GM19193 (cell line): ENCODE measurements around the gene HDAC5.
A peak's percentile ranks its signal among the peaks of the same experiment; 100 is the strongest.

Experiments used
- POLR2A ChIP-seq: IDR thresholded peaks from 4 replicates; pipeline ENCODE4 v1.6.1; 2011; ENCODE audit not compliant: insufficient read depth, insufficient read length; ENCODE audit errors: extremely low read depth

Gene HDAC5

DNA sequence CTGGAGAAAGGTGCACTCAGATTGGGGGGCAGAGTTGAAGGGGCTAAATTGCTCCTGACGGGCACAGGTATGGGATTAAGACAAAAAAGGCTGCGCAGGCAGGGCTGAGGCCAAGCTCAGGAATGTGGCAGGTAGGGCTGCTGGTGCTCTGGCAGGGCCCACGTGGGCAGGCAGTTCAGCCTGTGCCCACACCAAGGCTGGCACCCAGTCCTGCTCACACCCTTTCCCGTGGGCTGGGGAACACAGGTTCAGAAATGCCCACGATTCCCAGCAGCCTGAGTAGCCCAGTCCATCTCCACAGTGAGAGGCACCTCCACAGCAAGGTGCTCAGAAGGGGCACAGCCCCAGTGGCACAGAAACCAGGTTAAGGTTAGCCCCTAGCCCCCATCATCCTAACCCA is 4.4 kb downstream of the HDAC5 start:
- no peak for TF ChIP-seq POLR2A

DNA sequence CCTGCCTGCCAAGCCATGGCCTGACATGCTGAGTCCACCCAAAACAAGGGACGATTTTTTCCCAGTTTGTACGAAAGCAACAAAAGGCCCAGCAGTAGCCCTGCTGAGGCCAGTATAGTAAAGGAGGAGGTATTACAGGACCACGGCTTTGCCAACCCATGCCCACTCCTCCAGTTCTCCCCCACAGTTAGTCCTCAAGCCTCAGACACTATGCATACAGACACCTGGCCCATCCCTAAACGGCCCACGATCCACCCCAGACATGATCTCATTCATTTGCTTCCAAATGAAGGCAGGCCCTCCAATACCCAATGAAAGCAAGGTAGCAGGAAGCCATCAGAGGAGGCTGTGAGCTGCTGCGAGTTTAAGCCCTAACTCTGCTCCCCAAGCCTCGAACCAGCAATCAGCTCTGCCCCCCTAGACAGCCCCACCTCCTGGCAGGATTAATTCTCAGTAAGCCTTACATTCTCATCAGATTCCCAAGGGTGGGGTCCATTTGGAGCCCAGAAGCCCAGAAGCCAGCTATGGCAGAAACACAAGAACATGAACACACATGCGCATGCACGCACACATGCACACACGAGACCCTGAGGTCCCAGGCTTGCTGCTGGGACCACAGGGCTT is 4.9 kb downstream of the HDAC5 start:
- no peak for TF ChIP-seq POLR2A

DNA sequence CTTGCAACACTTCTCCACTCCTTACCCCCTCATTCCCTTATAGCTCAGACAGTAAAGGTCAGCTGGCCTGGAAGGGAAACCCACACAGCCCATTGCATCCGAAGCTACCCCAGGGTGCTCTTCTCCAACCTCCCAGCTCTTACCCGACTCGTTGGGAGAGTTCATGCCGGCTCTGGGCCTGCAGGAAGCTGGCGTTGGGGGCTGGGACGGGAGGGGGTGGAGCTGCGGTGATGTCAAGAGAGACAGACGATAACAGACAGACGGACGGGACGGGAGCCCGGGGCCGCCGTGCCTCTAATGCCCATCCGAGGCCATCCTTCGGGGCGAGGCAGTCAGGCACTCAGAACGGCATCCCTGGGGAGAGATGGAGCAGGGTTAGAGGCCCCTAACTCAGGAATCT is 6.1 kb downstream of the HDAC5 start:
- TF ChIP-seq POLR2A = no peak

DNA sequence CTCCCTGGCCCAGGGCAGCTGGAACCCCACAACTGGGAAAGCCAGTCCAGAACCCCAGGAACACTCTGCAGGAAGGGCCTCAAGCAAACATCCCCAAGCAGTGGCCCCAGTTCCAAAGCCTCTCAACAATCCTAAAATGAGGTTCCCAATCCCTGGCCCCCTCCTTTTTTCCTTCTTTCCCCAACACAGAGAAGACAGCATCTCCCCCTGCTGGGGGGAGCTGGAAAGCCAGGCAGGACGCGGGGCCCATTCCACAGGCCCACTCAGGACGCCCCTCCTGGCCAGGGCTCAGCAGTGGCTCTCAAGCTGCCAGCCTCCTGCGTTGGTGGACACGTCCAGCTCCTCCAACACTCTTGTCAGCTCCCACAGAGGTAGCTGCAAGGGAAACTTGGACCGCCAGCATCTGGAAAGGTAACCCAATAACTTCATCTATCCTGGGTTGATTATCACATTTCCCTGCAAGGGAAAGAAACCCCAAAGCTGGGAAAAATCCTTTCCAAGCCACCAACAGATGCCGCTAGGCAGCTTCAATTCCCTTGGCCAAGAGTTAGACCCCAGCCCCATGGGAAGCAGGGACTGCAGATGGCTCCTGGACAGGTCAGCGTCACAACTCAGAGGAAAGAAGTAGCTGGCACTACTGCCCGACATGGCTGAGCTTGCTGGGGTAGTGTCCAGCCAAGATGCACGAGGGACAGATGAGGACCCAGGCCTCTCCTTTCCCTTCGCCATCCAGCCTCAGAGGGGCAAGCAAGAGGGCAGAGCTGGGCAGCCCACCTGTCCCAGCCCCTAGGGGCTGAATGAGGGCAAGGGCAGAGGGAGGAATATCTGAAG is 7.6 kb downstream of the HDAC5 start:
- no peak for TF ChIP-seq POLR2A

DNA sequence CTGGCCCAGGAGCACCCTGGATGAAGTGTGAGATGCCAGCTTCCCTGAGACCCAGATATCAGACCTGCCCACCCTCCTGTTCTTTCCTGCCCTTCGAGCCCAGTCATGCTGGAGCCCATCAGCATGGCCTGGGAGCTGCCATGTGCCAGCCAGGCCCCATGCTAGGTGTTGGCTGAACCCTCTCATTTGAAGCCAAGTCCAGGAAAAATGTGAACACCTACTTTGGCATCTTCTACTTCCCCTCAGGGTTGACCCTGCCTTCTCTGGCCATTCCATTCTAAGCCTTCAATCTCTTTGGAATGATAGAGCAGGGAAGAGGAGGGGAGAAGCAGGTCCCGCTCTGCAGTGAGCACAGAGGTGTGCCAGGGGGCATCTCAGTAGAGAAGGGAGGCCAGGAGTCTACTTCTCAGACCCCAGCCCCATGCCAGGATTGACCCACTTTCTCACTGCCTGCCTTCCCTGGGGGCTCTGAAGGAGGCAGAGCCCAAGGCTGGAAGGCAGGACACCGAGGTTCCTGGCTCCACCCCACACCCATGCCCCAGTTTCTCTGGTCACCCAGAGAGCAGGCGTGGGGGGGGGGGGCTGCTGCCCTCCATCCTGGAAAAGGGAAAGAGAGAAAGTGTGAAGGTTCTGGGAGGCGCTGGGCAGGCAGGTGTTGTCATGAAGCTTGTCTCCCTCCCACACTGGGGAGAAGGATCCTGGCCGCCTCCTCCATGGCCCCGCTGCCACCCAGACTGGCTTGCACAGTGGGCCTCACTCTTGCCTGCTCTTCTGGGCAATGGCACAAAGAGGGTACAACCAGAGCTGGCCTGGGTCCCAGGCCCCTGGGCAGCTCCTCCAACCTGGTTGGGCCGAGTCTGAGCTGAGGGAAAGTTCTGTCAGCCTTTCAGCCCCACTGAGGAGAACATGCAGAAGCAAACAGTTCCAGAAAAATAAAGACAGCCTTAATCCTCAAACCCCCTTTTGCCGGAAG is 9.3 kb downstream of the HDAC5 start:
- TF ChIP-seq POLR2A = no peak

DNA sequence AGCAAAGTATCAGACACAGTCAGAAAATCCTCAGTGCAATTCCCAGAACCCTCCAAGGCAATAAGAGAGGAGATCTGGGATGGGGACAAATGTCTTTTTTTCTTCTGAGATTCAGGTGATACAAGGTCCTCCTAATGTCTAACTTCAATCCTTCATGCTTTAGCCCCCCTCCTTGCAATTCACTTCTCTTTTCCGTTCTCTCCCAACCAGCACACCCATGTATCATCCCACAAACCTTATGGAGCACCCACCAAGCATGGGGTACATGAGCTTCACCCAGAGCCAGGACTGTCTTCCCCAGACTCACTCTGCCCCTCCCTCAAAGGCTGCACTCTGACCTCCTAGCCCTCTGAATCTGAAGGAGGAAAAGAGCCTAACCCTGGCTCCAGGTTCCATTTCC is 10.1 kb downstream of the HDAC5 start:
- no peak for TF ChIP-seq POLR2A

DNA sequence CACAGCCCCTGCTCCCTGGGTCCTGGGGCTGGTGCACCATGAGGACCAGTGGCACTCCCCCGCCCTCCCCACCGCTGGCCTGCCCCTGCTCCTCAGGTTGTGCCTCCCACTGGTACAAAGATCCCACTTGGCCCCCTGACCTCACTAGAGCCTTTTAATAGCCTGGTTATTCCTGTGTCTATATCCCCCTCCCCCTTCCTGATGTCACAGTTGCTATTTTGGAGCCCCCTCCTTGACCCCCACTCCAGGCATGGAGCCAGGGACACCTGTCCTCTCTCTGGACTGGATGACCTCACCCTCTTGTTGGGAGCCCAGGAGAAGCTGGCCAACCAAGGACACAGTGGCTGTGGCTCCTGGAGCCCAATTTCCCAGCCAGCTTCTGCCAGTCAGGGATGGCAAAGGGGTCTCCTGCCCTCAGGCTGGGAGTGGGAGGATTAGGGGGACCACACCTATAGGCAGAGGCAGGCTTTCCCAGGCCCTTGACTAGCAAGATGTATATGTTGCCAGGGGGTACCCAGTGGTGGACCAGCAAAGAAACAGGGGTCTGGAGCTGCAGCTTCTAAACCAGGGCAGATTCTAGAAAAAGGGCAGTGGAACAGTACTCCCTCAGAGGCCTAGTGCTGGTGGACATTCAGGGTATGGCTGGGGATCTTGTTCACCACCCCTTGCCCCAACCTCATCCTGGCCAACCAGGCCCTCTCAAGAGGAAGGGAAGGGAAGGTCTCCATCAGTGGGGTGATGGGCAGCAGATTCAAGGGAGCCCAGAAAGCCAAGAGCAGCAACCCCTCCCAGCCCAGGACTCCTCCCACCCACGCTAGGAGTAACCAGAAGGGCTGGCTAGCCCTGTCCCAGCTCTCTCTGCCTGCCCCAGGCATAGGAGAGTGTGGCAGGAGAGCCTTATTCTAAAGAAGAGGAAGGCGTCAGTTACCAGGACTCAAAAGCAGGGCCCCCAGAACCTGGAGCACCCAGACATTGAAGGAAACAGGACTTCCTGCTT is 10.9 kb downstream of the HDAC5 start:
- TF ChIP-seq POLR2A = no peak

DNA sequence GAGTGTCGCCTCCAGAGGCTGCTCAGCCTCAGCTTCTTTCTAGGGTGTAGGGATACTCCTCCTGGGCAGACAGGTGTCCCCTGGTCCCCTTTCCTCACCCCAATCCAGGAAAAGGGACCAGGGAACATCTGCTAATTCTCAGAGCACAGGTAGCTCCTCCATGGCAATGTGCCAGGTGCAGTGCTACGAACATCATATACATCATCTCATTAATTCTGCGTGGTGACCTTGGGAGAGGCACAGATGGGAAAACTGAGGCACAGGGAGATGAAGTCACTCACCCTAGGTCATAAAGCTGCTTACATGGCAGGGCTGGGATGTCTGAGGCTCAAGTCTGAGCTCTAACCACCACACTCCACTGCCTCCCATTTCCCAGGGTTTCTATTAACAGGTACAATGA is 11.7 kb downstream of the HDAC5 start:
- no peak for TF ChIP-seq POLR2A

DNA sequence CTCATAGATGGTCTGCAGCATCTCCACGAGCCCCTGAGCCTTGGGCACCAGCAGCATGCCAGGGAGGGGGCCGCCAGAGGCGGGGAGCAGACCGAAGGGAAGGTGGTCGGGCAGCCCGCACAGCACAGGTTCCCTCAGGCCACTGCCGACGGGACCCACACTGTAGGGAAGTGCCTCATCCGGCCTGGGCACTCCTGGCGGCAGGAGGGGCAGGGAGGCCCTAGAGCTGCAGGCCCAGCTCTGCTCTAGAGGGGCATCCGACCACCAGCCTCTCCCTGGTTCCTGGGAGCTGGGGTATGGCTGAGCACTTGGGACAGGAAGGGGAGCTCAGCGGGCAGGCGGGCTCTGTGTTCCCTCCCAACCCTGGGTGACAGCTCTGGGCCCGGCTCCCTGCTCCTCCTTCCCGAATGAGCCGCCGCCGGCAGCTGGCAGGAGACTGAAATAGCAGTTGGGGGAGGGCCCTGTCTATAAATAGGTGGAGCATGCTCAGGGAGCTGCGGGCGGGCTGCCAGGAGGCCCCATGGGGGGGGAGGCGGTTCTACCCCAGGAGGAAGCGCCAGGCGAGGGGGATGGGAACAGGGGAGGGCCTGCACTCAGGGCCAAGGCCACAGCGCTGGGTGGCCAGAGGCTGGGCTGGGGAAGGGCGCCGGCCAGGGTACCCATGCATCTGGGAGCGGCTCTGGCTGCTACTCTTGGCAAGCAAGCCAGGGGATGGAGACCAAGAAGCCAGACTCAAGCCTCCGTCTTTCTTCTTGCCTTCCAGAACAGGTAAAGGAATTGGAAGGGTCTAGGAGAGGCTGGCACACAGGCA is 12.4 kb downstream of the HDAC5 start:
- peak; percentile 63 for TF ChIP-seq POLR2A

DNA sequence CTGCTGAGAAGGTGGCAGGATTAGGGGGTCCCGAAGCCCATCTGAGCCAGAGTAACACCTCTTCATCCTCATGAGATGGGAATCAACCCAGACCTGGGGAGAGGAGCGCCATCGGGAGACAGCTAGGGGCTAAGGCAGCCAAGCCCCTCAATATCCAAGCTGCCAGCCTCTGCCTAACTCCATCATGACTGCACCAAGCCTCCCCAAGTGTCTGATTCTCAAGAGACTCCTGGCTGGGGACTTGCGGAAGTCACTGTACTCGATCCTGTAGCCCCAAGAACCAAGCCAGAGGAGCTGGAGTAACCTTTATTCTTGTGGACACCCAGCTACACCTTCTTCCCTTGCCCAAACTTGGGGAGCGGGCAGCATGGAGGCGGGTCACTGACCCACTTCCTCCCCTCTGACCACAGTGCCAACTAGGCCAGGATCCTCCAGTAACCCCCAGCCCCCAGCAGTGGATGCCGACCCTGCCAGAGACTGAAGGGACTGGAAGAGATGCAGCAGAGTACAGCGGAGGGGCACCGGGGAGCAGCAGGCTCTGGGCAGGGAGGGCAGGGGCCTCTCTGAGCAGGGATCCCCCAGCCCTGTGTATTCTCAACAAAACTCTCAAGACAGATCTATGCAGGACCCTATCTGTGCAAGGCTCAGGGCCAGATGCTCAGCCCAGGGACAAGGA is 13.3 kb downstream of the HDAC5 start:
- TF ChIP-seq POLR2A = no peak

DNA sequence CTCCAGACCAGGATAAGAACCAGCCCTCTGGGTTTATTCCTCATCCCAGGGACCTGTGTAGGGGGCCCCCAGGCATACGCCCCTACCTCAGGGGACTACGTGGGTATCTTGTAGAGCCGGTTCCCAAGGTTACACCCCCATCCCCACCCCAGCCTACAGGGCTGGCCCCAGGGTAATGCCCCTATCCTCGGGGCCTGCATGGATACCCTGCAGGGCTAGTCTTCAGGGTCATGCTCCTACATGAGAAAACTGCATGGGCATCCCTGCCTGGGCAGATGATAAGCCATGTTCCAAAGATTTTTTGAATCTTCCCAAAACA is 14.2 kb downstream of the HDAC5 start:
- no peak for TF ChIP-seq POLR2A

DNA sequence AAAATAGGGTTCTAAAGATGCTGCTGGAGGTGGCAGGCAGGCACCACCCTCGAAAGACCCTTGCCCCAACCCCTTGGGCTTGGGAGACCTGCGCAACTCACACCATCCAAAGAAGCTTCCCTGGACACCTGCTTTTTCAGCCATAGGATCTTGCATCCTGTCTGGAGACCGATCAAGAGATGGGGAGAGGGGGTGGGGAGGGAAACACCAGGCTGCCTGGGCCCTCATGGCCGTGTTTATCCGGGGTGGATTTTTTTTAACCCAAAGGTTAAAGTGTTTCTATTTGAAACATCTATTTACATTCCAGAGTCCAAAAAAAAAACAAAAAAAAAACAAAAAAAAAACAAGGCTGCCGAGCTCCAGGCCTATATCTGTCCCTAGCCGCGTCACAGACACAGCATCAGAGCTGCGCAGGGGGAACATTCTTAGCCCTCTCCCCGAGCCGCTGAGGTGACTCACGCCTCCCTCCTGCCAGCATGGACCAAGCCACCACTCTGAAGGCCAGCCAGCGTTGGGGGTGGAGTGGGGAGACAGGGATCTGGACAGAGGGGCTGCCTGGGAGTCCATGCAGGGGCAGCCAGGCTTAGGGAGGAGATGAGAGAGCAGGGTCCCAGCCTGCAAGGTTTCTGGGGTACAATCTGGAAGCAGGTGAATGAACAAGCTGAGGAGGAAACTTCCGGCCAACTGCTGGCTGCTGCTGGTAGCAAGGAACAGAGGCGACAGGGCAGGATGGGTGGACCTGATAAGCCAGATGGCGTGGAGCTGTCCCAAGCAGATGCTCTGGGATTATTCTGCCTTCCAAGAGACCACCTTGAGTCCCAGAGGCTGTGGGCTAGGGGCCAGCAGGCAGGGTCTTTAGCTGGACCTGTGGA is 14.8 kb downstream of the HDAC5 start:
- no peak for TF ChIP-seq POLR2A
